Transverse colon (tissue), 4 donors: ENCODE measurements around the gene NXPH2.

ENCODE experiments used
- POLR2A ChIP-seq: fragments of 450-650 bp; IDR thresholded peaks from one replicate; pipeline ENCODE4 v1.6.1; 2016; ENCODE audit warnings: antibody characterized with exemption, mild to moderate bottlenecking, moderate library complexity
- POLR2AphosphoS5 ChIP-seq, 3 donors: sonication (generic); formaldehyde crosslinking; IDR thresholded peaks; one replicate each; pipeline ENCODE4 v1.6.1; 2016; ENCODE audit warnings: antibody characterized with exemption in 3 of 3
- TF ChIP-seq, protein P1 (sequence below), 5 experiments: fragments of 200-600 bp in 3 of 5; fragments of 450-650 bp in 2 of 5; sonication (generic) in 3 of 5; IDR thresholded peaks; 1 replicate in 2 of 5; 2 replicates in 3 of 5; pipeline ENCODE4 v1.5.1; 2016 to 2017; ENCODE audit warnings: antibody characterized with exemption in 5 of 5, inconsistent platforms in 3 of 5, mild to moderate bottlenecking in 2 of 5, moderate library complexity in 1 of 5

DNA sequence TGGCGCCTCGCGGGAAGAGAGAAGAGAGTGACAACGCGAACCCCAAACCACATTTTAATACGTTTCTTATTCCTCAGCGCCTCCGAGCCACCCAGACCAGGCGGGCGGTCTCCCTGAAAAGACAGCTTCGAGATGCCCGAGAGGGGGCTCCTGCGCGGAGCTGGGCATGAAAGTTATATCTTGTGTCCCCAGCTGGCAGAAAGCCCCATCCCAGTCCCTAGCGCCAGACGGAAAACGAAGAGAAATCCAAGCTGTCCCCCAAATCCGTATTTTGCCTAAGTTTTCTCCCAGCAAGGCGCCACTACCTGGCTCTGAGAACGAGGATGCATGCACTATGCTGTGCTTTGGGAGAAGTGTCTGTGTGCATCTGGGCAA, 797 bp downstream of the NXPH2 start:
- TF ChIP-seq, protein P1, sequence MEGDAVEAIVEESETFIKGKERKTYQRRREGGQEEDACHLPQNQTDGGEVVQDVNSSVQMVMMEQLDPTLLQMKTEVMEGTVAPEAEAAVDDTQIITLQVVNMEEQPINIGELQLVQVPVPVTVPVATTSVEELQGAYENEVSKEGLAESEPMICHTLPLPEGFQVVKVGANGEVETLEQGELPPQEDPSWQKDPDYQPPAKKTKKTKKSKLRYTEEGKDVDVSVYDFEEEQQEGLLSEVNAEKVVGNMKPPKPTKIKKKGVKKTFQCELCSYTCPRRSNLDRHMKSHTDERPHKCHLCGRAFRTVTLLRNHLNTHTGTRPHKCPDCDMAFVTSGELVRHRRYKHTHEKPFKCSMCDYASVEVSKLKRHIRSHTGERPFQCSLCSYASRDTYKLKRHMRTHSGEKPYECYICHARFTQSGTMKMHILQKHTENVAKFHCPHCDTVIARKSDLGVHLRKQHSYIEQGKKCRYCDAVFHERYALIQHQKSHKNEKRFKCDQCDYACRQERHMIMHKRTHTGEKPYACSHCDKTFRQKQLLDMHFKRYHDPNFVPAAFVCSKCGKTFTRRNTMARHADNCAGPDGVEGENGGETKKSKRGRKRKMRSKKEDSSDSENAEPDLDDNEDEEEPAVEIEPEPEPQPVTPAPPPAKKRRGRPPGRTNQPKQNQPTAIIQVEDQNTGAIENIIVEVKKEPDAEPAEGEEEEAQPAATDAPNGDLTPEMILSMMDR (IDR thresholded peaks at IDR 0.05), result no peak
- TF ChIP-seq POLR2A (no peak), POLR2AphosphoS5 (IDR thresholded peaks at IDR 0.05) (no peak)
